HepG2 (cell line): ENCODE measurements around the gene ZSCAN21. TPM values are rescaled to one million over a fixed set of nuclear protein-coding genes. Genes with fewer than 3 reads are reported as not detected.

Experiments
- ASH2L ChIP-seq: fragments of 300-600, 200-600 bp; sonication (generic); IDR thresholded peaks from 2 replicates; pipeline ENCODE4 v1.7.0; 2017; ENCODE audit warnings: low read depth, mild to moderate bottlenecking, moderate library complexity, mixed read lengths, low read length; ENCODE audit not compliant: insufficient read length
- CBX2 ChIP-seq, 2 experiments: fragments of 200-600 bp in 1 of 2; sonication (generic); formaldehyde crosslinking in 1 of 2; IDR thresholded peaks; 2 replicates each; pipeline versions ENCODE4 v1.7.0 to v1.8.1; 2018 to 2022; ENCODE audit warnings: low read depth in 2 of 2, low read length in 1 of 2, mild to moderate bottlenecking in 1 of 2, missing genetic modification reagents in 1 of 2
- GTF3A ChIP-seq: sonication (generic); formaldehyde crosslinking; conservative IDR thresholded peaks from 2 replicates; pipeline ENCODE4 v1.4.0; 2020; ENCODE audit warnings: mild to moderate bottlenecking, missing genetic modification reagents
- IKZF4 ChIP-seq: sonication (generic); formaldehyde crosslinking; IDR thresholded peaks from 2 replicates; pipeline ENCODE4 v1.5.1; 2020; ENCODE audit warnings: borderline replicate concordance, mild to moderate bottlenecking, low read depth, missing genetic modification reagents; ENCODE audit errors: not compliant biosample characterization
- KDM2A ChIP-seq: sonication (generic); formaldehyde crosslinking; IDR thresholded peaks from 2 replicates; pipeline ENCODE4 v1.4.0; 2020; ENCODE audit warnings: low read depth, missing genetic modification reagents, borderline replicate concordance
- NFYC ChIP-seq: IDR thresholded peaks from 2 replicates; pipeline ENCODE4 v1.6.1; 2016; ENCODE audit warnings: missing genetic modification reagents, missing compliant biosample characterization
- POGK ChIP-seq: sonication (generic); formaldehyde crosslinking; conservative IDR thresholded peaks from 2 replicates; pipeline ENCODE4 v1.8.0; 2022; ENCODE audit warnings: mild to moderate bottlenecking, moderate library complexity, missing genetic modification reagents
- PRDM10 ChIP-seq: sonication (generic); formaldehyde crosslinking; IDR thresholded peaks from 2 replicates; pipeline ENCODE4 v1.4.0; 2020; ENCODE audit warnings: low read depth, missing genetic modification reagents
- SNAPC2 ChIP-seq: sonication (generic); formaldehyde crosslinking; IDR thresholded peaks from 2 replicates; pipeline ENCODE4 v1.8.1; 2022; ENCODE audit warnings: mild to moderate bottlenecking, missing genetic modification reagents
- ZBTB46 ChIP-seq: sonication (generic); formaldehyde crosslinking; IDR thresholded peaks from 2 replicates; pipeline ENCODE4 v1.4.0; 2020; ENCODE audit warnings: mild to moderate bottlenecking, missing genetic modification reagents, borderline replicate concordance
- ZNF24 ChIP-seq: fragments of 450-650 bp; IDR thresholded peaks from 2 replicates; pipeline ENCODE4 v1.6.1; 2017; ENCODE audit warnings: antibody characterized with exemption, mild to moderate bottlenecking
- ZNF256 ChIP-seq: sonication (generic); formaldehyde crosslinking; conservative IDR thresholded peaks from 2 replicates; pipeline ENCODE4 v1.4.0; 2020; ENCODE audit warnings: missing genetic modification reagents
- ZNF317 ChIP-seq: sonication (generic); formaldehyde crosslinking; IDR thresholded peaks from 2 replicates; pipeline ENCODE4 v1.5.0; 2020; ENCODE audit warnings: mild to moderate bottlenecking, missing genetic modification reagents
- ZNF382 ChIP-seq: sonication (generic); formaldehyde crosslinking; IDR thresholded peaks from 2 replicates; pipeline ENCODE4 v1.5.0; 2020; ENCODE audit warnings: missing genetic modification reagents, mild to moderate bottlenecking, borderline replicate concordance
- ZNF547 ChIP-seq: sonication (generic); formaldehyde crosslinking; IDR thresholded peaks from 2 replicates; pipeline ENCODE4 v1.5.1; 2020; ENCODE audit warnings: mild to moderate bottlenecking, missing genetic modification reagents
- ZNF709 ChIP-seq: sonication (generic); formaldehyde crosslinking; IDR thresholded peaks from 2 replicates; pipeline ENCODE4 v1.5.0; 2020; ENCODE audit warnings: mild to moderate bottlenecking, missing genetic modification reagents
- ZNF720 ChIP-seq: sonication (generic); formaldehyde crosslinking; IDR thresholded peaks from 2 replicates; pipeline ENCODE4 v1.4.0; 2020; ENCODE audit warnings: missing genetic modification reagents
- ZSCAN5A ChIP-seq: sonication (generic); formaldehyde crosslinking; IDR thresholded peaks from 2 replicates; pipeline ENCODE4 v1.8.0; 2022; ENCODE audit warnings: mild to moderate bottlenecking, missing genetic modification reagents, borderline replicate concordance
- ZZZ3 ChIP-seq: sonication (generic); formaldehyde crosslinking; IDR thresholded peaks from 2 replicates; pipeline ENCODE4 v1.4.0; 2020; ENCODE audit warnings: missing genetic modification reagents, mild to moderate bottlenecking, borderline replicate concordance
- polyA plus RNA-seq, 8 experiments: library from polyadenylated mRNA; depleted of rRNA in 3 of 8; stranded (reverse) in 7 of 8; unstranded in 1 of 8; fragments of >200 nt; fragmentation: Illumina TruSeq in 4 of 8; extraction: Trizol in 4 of 8; gene quantifications; 2 replicates each; pipeline versions ENCODE4 v1.2.1 to v1.2.3, GENCODE V29; 2011 to 2016; ENCODE audit warnings: low read depth in 4 of 8, missing spikeins in 1 of 8, mixed read lengths in 1 of 8; ENCODE audit not compliant: insufficient read depth in 1 of 8
- total RNA-seq, 5 experiments: library from RNA; depleted of rRNA; stranded (reverse); fragments of >200 nt; fragmentation: Illumina TruSeq; extraction: Trizol; gene quantifications; 2 replicates each; pipeline ENCODE4 v1.2.3, GENCODE V29; 2016; ENCODE audit warnings: low read depth in 1 of 5

The ZSCAN21 gene
- total and polyA plus RNA-seq, 2 of the 13 experiments (the other 11 are each of a cell fraction or from before 2014, with no cell fraction given): 7.0 to 10.0 TPM

GRCh38 chr7:100049441-100050291, at the start of gene ZSCAN21 (continued):
- TF ChIP-seq ASH2L (peak; percentile 74), NFYC (no peak), CBX2 (IDR thresholded peaks at IDR 0.05; ENCODE audit: low read depth, low read length) (no peak), CBX2 (CRISPR knock-in tag; IDR thresholded peaks at IDR 0.05; ENCODE audit: low read depth) (no peak), POGK (CRISPR knock-in tag) (0 out of 2 replicates have a peak, but pooled peaks have one; percentile 19), ZNF317 (CRISPR knock-in tag) (no peak), ZNF24 (no peak), GTF3A (CRISPR knock-in tag) (no peak), KDM2A (peak; percentile 87), ZBTB46 (no peak), ZNF547 (CRISPR knock-in tag) (no peak), ZNF720 (CRISPR knock-in tag) (no peak), IKZF4 (CRISPR knock-in tag) (no peak), ZZZ3 (CRISPR knock-in tag) (no peak; the same call in 1 of the 2 replicates), ZNF709 (CRISPR knock-in tag) (no peak), SNAPC2 (CRISPR knock-in tag) (no peak), ZNF382 (no peak), ZNF256 (peak; percentile 41; the same call in 1 of the 2 replicates), PRDM10 (CRISPR knock-in tag) (no peak), ZSCAN5A (no peak)
